ENCODE measurements around the gene SHOX.

SHOX gene

DNA sequence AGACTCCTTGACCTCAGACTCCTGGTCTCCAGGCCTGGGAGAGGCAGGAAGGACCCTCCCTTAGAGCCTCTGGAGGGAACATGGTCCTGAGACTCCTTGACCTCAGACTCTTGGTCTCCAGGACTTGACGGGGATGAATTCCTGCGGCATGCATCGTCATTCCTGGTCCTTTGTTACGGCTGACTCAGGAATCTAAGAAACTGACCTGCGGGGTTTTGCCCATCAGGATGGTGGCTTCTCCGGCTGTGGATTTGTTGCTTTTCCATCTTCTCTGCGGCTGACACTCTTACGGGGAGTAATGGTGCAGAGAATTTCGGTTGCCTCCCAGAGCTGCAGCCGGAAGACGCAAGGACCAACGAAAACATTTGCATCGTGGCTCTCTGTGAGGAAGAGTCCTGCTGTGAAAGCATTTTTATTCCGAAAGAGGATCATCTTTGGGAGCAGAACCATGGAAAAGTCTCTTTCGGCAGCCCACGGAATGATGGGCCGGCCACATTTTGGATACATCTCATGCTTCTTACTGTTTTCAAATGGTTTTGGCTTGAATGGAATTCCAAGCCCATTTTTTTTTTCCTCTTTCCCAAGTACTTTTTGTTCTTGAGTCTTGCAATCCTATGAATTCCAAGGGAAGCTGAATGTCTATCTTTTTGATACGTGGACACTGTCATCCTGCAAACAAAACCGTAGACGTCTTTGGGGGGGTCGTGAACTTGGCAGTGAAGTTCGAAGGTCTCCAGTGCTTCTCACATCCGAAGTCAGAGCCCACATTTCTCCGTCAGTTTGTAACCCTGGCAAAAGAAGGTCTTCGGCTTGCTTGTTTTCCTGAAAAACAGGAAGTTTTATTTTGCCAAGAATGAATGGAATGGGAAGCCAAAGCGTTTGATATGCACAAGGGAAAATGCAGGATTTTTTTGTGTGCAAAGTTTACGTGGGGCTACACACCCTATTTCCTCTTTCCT is 36.5 kb downstream of the SHOX start:
- DNase-seq (no peak), ATAC-seq (no peak)

DNA sequence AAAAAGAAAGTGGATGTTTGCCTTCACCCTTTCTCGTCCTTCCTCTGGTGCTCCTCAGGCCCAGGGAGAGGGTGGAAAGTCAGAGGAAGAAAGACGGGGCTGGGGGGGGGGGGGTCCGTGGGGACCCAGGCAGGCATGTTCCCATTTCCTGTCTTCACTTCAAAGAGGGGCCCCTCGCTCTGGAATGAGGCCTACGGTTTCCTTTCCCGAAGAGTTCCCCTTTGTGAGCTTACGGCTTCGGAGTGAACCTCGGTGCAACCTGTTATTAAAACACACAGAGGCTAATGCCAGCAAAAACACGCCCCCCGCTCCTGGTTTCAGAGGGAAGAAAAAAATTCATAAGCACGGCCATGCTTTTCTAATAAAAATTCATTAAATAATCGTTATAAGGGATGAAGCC is 40.1 kb downstream of the SHOX start:
- ATAC-seq = no peak
- no peak for DNase-seq

GRCh38 chrX:672931-673330 is 42.3 kb downstream of the SHOX start:
- no peak for DNase-seq
- no peak for ATAC-seq

GRCh38 chrX:675279-675954 is 44.8 kb downstream of the SHOX start:
- ATAC-seq = no peak
- DNase-seq = no peak

DNA sequence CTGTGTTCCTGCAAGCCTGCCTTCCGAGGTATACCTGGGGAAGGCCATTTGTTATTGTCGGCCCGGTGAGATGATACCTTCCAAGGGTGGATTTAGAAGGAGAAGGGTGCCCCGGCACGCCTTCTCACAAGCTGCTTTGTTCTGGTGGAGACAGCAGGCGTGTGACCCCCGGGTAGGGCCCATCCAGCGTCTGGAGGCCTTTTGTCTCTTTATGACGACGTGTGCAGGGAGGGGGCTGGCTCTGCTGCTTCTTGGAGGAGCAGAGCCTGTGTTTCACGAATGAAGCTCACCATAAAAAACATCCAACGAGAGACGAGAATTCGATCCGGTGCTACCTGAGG is 45.3 kb downstream of the SHOX start:
- DNase-seq (no peak), ATAC-seq (no peak)

DNA sequence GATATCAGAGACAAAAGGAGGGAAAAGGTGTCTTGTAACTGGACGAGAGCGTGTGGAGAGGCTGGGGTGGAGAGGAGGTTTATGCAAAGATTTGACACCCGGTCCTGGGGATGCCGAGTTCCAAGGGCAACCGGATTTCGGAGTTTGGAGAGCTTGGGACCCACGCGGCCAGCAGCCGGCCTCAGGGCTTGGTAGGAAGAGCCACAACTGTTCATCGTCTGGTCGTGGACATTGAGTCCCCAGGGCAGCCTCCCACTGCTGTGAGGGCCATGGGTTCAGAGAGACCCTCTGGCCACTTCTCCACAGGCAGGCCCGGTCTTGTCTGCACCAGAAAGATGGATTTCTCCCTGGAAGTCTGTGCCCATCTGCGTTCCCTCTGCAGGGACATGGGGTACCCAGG is 46.8 kb downstream of the SHOX start:
- no peak for ATAC-seq

DNA sequence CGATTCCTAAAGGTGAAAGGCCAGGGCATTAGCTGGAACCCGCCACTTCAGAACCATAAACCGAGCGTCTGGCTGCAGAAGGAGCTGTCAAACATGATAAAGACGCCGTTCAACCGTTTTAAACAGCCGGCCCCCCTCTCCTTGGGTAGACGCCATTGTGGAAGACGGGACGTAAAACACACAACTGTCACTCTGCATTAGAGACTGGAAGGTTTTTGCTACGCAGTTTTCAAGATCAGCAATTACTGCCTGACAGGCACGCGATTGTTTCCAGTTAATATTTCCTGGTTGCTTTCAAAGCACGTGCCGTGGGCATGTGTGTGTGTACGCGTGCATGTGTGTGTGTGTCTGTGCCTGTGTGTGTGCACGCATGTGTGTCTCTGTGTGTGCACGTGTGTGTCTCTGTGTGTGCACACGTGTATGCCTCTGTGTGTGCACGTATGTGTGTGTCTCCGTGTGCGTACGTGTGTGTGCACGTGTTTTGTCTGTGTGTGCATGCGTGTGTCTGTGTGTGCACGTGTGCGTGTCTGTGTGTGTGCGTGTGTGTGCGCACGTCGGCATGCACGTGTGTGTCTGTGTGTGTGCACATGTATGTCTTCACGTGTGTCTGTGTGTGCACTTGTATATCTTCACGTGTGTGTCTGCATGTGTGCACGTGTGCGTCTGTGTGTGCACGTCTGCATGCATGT is 48.8 kb downstream of the SHOX start:
- ATAC-seq (no peak), DNase-seq (no peak)

More for the DNA sequence above, 46.8 kb downstream of the SHOX start:
- DNase-seq = no peak

DNA sequence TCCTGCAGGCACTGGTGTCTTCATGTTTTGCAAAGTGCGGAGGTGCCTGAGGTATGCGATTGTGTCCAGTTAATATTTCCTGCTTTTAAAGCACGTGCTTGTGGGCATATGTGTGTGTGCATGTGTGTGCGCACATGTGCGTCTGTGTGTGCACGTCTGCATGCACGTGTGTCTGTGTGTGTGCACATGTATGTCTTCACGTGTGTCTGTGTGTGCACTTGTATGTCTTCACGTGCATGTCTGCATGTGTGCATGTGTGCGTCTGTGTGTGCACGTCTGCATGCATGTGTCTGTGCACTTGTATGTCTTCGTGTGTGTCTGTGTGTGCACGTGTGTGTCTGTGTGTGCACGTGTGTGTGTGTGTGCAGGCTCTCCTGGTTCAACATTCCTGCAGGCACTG is 49.5 kb downstream of the SHOX start:
- ATAC-seq (no peak), DNase-seq (no peak)

DNA sequence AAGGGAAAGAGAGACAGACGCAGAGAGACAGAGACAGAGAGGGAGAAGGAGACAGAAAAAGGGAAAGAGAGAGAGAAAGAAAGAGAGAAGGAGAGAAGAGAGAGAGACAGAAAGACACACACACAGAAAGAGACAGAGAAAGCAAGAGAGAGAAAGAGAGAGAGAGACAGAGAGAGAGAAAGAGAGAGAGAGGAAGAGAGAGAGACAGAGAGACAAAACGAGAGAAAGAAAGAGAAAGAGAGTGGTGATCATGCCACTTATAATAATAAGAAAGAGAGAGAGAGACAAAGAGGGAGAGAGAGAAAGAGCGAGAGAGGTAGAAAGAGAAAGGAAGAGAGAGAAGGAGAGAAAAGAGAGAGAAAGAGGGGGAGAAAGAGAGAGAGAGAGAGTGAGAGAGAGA is 51.4 kb downstream of the SHOX start:
- DNase-seq = no peak
- no peak for ATAC-seq

DNA sequence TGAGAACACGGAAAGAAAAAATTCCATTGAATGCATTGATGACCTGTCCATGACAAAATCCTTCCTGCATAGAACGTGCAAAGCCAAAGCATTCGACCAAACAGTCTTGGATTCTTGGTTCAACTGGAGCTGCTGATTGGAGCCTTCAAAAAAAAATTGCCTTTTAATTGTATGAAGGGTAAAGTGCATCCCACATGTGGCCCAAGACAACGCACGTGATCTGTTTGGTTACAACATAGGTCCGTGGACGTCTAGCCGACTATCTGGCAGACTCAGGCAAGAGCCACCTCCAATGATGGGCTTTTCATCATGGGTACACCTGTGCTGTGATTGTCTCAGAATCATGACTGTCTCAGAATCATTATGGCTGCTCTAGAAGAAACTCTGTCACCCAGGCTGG is 52.3 kb downstream of the SHOX start:
- ATAC-seq (no peak), DNase-seq (no peak)

DNA sequence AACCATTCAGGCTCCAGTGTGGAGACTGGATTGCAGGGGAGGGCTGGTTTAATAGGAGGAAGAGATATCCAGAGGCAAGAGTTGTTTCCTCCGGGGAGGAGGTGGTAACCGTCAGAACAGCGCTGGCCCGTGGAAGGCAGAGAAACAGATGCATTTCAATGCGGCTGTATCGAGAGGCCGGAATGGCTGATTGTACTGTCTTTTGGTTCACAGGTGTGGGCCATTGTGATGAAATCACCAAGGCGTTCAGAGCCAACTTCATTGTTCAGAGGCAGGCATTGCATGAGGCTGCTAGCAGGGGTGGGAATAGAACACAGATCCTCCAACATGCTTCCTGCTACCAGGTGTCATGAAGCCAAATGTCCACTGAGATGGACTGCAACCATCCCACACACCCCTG is 53.0 kb downstream of the SHOX start:
- ATAC-seq = no peak
- no peak for DNase-seq

DNA sequence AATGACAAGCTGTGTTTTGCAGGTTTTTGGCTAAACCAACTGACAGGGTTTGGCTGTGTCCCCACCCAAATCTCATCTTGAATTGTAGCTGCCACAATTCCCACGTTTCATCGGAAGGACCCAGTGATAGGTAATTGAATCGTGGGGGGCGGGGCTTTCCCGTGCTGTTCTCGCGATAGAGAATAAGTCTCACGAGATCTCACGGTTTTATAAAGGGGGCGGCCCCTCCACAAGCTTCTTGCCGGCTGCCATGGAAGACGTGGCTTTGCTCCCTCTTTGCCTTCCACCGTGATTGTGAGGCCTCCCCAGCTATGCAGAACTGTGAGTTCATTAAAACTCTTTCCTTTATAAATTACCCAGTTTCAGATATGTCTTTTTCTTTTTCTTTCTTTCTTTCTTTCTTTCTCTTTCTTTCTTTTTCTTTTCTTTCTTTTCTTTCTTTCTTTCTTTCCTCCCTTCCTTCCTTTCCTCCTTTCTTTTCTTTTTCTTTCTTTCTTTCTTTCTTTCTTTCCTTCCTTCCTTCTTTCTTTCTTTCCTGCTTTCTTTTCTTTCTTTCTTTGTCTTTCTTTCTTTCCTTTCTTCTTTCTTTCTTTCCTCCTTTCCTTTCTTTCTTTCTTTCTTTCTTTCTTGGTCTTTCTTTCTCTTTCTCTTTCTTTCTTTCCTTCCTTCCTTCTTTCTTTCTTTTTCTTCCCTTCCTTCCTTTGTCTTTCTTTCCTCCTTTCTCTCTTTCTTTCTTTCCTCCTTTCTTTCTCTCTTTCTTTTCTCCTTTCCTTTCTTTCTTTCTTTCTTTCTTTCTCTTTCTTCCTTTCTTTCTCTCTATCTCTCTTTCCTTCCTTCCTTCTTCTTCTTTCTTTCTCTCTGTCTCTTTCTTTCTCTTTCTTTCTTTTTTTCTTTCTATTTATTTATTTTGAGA is 54.8 kb downstream of the SHOX start:
- no peak for DNase-seq

DNA sequence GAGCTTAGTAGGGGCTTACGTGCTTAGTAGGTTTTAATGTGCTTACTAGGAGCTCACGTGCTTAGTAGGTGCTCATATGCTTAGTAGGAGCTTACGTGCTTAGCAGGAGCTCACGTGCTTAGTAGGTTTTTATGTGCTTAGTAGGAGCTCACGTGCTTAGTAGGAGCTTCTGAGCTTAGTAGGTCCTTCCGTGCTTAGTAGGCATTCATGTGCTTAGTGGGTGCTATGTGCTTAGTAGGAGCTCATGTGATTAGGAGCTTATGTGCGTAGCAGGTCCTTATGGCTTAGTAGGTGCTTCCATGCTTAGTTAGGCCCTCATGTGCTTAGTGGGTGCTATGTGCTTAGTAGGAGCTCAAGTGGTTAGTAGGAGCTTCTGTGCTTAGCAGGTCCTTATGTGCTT is 59.4 kb downstream of the SHOX start:
- no peak for DNase-seq
- ATAC-seq = no peak

More for the DNA sequence above, 54.8 kb downstream of the SHOX start:
- ATAC-seq = no peak

DNA sequence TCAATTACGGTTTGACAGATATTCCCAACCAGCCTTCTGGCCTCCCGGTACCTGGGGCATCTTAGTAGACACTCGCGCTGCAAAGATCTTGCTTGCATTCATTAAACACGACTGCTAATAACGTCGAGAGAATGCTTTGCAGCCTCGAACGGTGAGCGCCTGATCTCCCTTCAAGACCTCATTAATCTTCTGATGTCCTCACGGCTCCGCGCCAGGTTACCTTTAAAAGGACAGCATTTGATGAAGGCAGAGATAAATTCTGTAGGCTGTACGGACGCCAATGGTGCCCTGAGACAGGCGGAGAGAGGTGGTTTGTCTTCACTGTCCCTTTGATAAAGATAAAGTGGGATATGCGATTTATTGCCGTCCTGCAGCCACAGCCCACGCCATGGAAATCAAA is 64.2 kb downstream of the SHOX start:
- ATAC-seq (no peak), DNase-seq (no peak)

DNA sequence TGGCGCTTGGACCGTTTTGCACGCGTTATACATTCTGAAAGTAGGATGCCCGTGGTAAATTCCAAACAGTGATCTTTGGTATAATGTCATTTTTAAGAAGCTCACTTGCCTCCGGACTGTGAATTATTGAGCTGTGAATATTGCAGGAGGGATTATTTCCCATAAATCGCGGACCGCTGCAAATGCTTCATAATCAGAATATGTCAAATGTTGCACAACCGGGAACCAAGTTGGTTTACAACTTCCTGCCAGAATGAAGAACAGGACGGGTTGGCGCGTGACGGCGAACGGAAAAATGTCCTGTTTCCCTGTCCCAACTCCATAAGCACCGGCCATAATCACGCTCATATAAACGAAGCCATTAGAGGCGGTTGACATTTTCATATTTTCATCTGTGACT is 67.6 kb downstream of the SHOX start:
- ATAC-seq = no peak
- no peak for DNase-seq

GRCh38 chrX:700936-701335 is 70.3 kb downstream of the SHOX start:
- DNase-seq (no peak), ATAC-seq (no peak)

DNA sequence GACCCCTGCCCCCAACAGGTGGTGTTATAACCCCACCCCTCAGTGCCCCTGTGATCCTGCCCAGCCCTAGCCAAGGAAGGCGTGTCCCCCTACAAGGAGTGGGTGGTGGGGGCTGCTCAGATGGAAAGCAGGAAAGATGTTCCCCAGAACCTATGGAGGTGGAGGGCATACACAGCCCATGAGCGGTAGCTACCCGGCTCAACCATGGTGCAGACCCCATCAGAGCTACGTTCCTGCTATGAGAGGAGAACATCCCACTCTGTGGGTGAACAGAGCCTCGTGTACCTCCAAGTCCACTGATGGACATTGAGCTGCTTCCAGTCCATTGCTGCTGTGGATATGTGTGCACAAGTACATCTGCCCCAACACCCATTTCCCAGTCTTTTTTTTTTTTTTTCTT is 71.1 kb downstream of the SHOX start:
- ATAC-seq (no peak), DNase-seq (no peak)

DNA sequence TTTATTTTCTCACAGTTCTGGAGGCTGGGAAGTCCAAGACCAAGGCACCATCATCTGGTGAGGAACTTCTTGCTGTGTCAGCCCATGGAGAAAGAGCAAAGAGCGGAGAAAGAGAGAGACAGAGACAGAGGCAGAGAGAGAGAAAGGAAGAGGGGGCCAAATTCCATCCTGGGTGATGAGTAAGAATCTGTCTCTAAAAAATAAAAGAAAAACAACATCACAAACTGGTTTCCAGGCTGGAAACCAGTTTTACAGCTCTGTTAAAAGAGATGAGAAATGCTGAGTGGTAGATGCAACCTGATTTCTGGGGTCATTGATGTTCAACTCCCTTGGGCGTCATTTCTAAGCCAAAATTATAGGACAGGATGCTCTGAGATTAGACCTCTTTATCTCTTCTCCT is 72.9 kb downstream of the SHOX start:
- DNase-seq (no peak), ATAC-seq (no peak)

DNA sequence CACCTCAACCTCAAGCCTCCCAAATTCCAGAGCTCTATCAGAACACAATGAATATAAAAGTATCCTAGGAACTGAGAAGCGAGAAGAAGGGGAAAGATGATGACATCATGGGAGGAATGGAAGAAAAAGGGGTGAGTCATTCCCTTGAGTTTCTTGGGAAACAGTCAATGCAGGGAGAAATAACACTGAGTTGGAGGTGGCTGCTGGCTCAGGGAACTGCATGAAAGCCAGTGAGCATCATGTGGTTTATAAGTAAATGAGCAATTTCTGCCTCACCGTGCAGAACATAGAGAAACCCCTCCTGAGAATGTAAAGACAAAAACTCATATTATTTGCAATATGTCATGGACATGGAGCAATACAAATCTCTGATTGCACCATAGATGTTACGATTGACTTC is 73.3 kb downstream of the SHOX start:
- no peak for ATAC-seq
- DNase-seq = no peak

Data from stimulated activated naive CD8-positive, alpha-beta T cell treated with anti-CD3 and anti-CD28 coated beads, Interleukin-15, Interleukin-2, amounts not matched to agents 100 U/mL and 50 U/mL, for 24 hours (primary cell).